ENCODE measurements around the gene RHBDL2.
"Not testable (repeated sequence)": the region's sequence is repeated elsewhere in the genome, so short reads cannot be mapped to it uniquely, and the experiment has no call there.

RHBDL2 gene

DNA sequence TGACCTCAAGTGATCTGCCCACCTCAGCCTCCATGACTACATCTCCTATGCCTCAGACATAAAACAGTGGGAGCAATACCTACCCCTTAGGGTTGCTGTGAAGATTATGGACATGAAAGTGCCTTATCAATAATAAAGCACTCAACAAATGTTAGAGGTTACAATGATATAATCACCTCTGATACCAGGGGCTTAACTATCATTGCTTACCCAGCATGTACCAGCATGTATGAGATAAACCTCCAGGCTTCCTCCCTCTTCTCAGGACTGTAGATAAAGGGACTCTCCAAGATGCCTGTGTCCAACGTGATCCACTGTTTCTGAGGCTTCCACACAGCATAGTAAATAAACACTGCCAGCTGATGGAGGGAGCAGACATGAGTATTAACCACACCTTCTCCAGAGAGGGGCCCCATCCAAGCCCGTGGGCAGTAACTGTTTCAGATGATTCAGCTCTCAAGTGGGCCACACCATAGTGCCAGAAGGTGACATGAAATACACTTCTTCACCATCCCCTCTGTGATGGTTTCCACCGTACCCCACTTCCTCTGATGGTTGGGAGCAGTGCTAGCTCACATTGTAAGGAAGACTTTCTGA is 26.2 kb downstream of the RHBDL2 start:
- H3K36me3 Mint-ChIP-seq (ENCODE audit: low read depth), result no peaks in the 10 kb centered on the region
- peaks cover 12% of the 10 kb centered on the region for H3K4me1 Mint-ChIP-seq (ENCODE audit: low read depth)
- no peak overlapping the region for H3K4me3 Mint-ChIP-seq
- H3K27ac Mint-ChIP-seq, result no peak overlapping the region
- H3K9me3 Mint-ChIP-seq, result no peaks in the 10 kb centered on the region
- H3K27me3 Mint-ChIP-seq, result no peaks in the 10 kb centered on the region

DNA sequence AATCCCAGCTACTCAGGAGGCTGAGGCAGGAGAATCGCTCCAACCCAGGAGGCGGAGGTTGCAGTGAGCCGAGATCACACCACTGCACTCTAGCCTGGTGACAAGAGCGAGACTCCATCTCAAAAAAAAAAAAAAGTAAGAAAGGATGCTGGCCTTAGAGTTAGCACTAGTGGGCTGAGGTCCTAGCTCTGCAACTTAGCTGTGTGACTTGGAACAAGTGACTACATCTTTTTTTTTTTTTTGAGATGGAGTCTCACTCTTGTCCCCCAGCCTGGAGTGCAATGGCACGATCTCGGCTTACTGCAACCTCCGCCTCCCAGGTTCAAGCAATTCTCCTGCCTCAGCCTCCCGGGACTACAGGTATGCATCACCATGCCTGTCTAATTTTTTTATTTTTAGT is 26.7 kb downstream of the RHBDL2 start:
- not testable (repeated sequence) for H3K27ac Mint-ChIP-seq; H3K9me3 Mint-ChIP-seq; H3K27me3 Mint-ChIP-seq; H3K4me3 Mint-ChIP-seq; H3K36me3 Mint-ChIP-seq (ENCODE audit: low read depth)
- H3K4me1 Mint-ChIP-seq (ENCODE audit: low read depth), result peaks cover 12% of the 10 kb centered on the region

DNA sequence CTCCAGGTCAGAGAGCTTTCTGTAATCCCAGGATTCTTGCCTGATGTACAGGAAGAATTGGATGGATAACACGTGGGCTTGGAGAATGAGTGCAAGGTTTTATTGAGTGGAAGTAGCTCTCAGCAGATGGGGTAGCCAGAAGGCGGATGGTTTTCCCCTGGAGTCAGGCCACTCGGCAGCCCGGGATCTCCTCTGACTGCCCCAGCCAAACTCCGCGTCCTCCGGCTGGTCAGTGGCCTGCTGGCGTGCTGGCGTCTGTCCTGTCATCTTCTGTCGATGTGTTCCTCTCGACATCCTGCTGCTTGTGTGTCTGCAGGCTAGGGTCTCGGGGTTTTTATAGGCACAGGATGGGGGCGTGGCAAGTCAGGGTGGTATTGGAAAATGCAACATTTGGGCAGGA is 32.8 kb downstream of the RHBDL2 start:
- H3K27me3 Mint-ChIP-seq, result no peaks in the 10 kb centered on the region
- H3K9me3 Mint-ChIP-seq, result peaks cover 5% of the 10 kb centered on the region
- H3K27ac Mint-ChIP-seq, result no peak overlapping the region
- no peaks in the 10 kb centered on the region for H3K4me1 Mint-ChIP-seq (ENCODE audit: low read depth)
- no peaks in the 10 kb centered on the region for H3K36me3 Mint-ChIP-seq (ENCODE audit: low read depth)
- H3K4me3 Mint-ChIP-seq, result no peak overlapping the region

DNA sequence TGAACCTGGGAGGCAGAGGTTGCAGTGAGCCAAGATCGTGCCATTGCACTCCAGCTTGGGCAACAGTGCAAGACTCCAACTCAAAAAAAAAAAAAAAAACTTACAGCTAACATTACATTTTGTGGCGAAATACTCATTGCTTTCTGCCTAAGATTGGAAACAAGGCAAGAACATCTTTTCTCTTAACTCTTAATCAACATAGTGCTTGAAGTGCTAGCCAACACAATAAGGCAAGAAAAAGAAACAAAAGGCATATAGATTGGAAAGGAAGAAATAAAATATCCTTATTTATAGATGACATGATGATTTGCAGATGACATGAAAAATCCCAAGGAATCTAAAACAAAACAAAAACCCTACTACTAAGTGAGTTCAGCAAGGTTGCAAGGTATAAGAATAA is 35.6 kb downstream of the RHBDL2 start:
- Mint-ChIP-seq H3K4me3 (no peak overlapping the region), H3K9me3 (peaks cover 5% of the 10 kb centered on the region), H3K27ac (no peak overlapping the region), H3K36me3 (ENCODE audit: low read depth) (no peaks in the 10 kb centered on the region), H3K4me1 (ENCODE audit: low read depth) (no peaks in the 10 kb centered on the region), H3K27me3 (no peaks in the 10 kb centered on the region)

DNA sequence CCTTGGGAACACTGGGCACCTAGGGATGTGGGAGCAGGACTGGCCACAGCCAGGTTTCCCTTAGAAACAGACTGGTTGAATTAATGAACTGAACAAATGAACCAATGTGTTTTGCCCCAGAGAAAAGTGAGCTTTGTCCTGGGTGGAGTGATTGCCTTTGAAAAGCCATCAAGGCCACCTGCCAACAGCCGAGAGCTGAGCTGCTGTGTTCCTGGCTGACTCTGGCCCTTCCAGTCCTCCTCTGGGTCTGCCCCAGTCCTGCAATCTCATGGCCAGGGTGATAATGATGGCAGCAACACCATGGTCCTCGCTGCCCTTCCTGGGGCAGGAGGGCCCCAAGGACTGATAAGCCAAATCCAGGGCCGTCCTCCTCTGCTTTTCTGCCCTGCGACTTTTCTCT is 42.1 kb downstream of the RHBDL2 start:
- no peaks in the 10 kb centered on the region for H3K9me3 Mint-ChIP-seq
- no peak overlapping the region for H3K27ac Mint-ChIP-seq
- no peaks in the 10 kb centered on the region for H3K36me3 Mint-ChIP-seq (ENCODE audit: low read depth)
- H3K4me1 Mint-ChIP-seq (ENCODE audit: low read depth), result no peaks in the 10 kb centered on the region
- no peaks in the 10 kb centered on the region for H3K27me3 Mint-ChIP-seq
- no peak overlapping the region for H3K4me3 Mint-ChIP-seq

DNA sequence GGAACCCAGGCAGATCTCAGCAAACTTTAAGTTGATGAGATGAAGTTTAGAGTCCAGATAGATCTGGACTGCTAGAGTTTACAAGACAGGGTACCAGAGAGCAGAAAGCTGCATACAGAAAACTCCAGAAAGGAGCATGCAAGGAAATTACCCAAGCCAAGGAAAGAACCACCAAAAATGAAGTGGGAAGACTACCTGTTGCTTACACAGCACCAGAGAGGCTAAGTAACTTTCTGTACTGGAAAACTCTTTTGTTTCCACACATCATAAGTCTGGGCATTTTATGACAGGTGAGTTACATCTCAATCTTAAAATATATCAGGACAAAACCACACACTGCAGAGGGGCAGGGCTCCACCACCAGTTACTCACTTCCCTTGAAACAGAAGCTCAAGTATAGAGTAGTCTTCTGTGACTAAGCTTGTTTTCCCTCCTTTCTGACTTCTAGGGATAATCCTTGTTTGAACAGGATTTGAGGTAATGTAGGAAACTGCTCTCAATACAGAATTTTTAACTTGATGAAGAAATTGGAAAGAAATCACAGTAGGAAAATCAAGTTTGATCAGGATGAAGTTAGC is 42.9 kb downstream of the RHBDL2 start:
- Mint-ChIP-seq H3K4me1 (ENCODE audit: low read depth) (no peaks in the 10 kb centered on the region), H3K9me3 (no peaks in the 10 kb centered on the region), H3K4me3 (no peak overlapping the region), H3K27ac (no peak overlapping the region), H3K36me3 (ENCODE audit: low read depth) (no peaks in the 10 kb centered on the region), H3K27me3 (no peaks in the 10 kb centered on the region)

DNA sequence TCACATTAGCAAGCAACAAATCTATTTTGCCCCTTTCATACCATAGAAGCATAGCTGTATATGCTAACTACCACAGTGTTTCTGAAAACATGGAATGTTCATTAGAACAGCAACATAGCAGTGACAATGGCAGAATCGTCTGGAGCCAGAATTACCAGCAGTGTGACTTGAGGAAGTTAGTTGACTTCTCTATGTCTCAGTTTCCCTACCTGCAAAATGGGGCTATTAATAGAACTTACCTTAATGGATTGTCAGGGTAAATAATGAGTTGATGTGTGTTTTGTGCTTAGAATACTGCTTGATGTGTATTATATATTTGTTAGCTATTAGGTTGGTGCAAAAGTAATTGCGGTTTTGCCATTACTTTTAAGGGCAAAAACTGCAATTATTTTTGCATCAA is 45.5 kb downstream of the RHBDL2 start:
- Mint-ChIP-seq H3K4me1 (ENCODE audit: low read depth) (no peaks in the 10 kb centered on the region), H3K27me3 (no peaks in the 10 kb centered on the region), H3K36me3 (ENCODE audit: low read depth) (no peaks in the 10 kb centered on the region), H3K4me3 (no peak overlapping the region), H3K27ac (no peak overlapping the region), H3K9me3 (no peaks in the 10 kb centered on the region)

DNA sequence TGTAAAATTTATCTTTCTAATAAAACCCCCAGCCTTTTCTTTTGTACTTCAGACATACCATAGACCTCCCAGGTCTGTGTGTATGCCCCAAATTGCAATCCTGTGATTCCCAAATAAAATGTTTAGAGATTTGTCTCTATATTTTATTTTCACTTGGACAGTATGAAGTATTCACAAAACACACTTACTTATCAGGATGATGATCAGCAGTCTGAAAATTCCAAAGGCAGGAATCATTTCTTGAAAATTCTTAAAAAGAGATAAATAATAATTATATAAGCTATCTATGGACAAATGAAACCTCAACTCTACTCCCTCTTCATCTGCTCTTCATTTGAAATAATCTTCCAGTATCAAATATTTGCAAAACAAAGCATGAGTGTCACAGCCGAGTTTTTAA is 48.7 kb downstream of the RHBDL2 start:
- Mint-ChIP-seq H3K4me3 (no peak overlapping the region), H3K4me1 (ENCODE audit: low read depth) (no peaks in the 10 kb centered on the region), H3K27me3 (no peaks in the 10 kb centered on the region), H3K27ac (no peak overlapping the region), H3K36me3 (ENCODE audit: low read depth) (no peaks in the 10 kb centered on the region), H3K9me3 (no peaks in the 10 kb centered on the region)

DNA sequence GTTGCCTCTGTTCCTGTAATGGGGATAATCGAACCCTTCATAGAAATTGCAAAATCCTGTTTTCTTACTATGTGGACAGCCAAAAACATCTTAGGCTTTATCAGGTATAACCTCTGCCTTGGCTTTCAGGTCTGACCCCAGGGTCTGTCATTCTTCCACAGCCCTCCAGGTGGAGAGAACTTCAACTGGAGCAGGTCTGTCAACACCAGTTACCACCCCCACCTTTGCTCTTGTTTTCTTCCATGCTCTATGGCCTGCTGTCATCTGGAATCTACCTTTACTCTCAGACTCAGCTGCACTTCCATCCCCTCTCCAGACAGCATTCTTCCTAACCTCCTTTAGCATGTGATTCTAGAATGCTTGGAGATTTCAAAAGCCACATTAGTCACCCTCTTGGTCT is 49.9 kb downstream of the RHBDL2 start:
- H3K9me3 Mint-ChIP-seq, result no peaks in the 10 kb centered on the region

DNA sequence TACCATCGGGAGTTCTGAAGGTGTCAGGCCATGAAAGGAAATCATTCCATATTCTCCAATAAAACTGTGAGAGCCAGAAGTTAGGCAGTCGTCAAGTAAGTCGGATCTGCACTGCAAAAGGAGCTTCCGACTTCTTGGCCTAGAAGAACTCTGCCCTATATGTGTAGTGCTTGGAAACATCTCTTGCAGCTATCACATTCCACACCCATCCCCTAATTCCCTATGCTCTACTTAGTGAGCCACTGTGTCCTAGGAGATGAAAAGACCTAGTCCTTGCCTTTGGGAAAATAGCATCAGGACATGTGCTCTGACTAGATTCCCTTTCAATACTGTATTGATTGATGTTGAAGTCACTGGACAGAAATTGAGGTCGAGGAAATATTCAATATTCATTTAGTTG is 52.0 kb downstream of the RHBDL2 start:
- Mint-ChIP-seq H3K27me3 (no peaks in the 10 kb centered on the region), H3K4me3 (no peak overlapping the region), H3K9me3 (no peaks in the 10 kb centered on the region), H3K4me1 (ENCODE audit: low read depth) (no peaks in the 10 kb centered on the region), H3K36me3 (ENCODE audit: low read depth) (no peaks in the 10 kb centered on the region), H3K27ac (no peak overlapping the region)

More for the DNA sequence above, 49.9 kb downstream of the RHBDL2 start:
- H3K36me3 Mint-ChIP-seq (ENCODE audit: low read depth), result no peaks in the 10 kb centered on the region
- H3K27me3 Mint-ChIP-seq, result no peaks in the 10 kb centered on the region
- no peak overlapping the region for H3K4me3 Mint-ChIP-seq
- H3K4me1 Mint-ChIP-seq (ENCODE audit: low read depth), result no peaks in the 10 kb centered on the region
- H3K27ac Mint-ChIP-seq, result no peak overlapping the region

DNA sequence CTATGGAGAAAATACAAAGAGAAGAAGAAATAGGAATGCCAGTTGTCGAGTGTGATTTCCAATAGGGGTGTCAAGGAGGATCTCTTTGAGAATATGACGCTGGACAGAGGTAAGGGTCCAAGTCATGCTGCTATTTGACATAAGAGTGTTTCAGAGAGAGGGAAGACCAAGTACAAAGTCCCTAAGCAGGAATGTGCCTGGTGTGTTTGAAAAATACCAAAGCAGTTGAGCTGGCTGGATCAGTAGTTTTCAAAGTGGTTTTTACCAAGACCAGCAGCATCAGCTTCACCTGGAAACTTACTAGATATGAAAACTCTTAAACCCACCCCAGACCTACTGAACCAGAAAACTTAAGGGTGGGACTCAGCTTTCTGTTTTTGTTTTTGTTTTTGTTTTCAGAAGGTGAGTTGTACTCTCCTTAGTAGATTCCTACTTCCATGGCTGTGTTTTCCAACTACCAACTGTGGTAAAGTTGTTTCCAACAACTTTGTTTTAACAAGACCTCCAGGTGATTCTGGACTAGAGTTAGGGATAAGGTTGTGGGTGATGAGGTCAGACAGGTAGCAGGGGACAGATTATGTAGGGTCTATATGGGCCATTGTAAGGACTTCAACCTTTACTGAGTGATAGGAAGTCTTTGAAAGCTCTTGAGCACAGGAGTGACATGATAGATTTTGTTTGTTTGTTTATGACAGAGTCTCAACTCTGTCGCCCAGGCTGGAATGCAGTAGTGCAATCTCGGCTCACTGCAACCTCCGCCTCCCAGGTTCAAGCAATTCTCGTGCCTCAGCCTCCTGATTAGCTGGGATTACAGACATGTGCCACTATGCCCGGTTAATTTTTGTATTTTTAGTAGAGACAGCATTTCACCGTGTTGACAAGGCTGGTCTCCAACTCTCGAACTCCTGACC is 53.0 kb downstream of the RHBDL2 start:
- no peaks in the 10 kb centered on the region for H3K27me3 Mint-ChIP-seq
- no peaks in the 10 kb centered on the region for H3K36me3 Mint-ChIP-seq (ENCODE audit: low read depth)
- H3K4me1 Mint-ChIP-seq (ENCODE audit: low read depth), result no peaks in the 10 kb centered on the region
- no peak overlapping the region for H3K27ac Mint-ChIP-seq
- no peak overlapping the region for H3K4me3 Mint-ChIP-seq
- H3K9me3 Mint-ChIP-seq, result no peaks in the 10 kb centered on the region

DNA sequence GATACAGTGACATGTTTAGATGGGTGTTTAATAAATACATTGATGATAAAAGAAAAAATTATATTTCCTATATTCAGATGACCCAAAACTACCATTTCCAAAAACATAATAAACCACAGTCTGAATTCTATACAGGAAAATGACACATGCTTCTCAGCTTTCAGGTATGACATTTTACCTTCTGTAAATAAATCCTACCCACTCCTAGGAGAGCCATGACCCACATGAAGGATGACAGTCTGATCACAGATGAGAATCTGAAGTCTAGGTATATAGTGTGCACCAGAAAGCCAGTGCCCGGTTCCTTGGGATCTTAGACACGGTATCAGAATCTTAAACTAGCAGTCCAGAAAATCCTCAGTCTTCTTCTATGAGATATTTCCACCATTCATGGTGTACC is 56.5 kb downstream of the RHBDL2 start:
- Mint-ChIP-seq H3K9me3 (no peaks in the 10 kb centered on the region), H3K27ac (no peak overlapping the region), H3K4me3 (no peak overlapping the region), H3K27me3 (no peaks in the 10 kb centered on the region), H3K36me3 (ENCODE audit: low read depth) (no peaks in the 10 kb centered on the region), H3K4me1 (ENCODE audit: low read depth) (no peaks in the 10 kb centered on the region)

DNA sequence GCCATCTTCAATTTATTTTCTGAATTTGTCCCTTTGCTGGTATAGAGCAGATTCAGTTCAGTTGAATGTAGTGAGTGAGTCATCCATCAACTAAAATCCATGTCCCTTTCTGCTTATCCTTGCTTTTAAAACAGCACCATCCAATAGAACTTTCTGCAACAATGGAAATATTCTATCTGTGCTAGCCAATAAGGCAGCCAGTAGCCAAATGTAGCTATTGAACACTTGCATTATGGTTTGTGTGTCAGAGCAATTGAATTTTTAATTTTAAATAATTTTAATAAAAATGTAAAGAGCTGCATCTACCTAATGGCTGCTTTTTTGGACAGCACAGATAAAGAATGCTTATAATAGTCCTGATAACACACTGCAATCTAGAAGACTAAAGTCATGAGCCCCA is 60.1 kb downstream of the RHBDL2 start, which contains the start of gene GJA9:
Gene GJA9 (minus strand): TSS at position 101 of the 400 bp plus-strand sequence. CDS start 5,489 bp downstream, outside the sequence.
- no peak within 1 kb of the TSS for H3K27ac Mint-ChIP-seq

DNA sequence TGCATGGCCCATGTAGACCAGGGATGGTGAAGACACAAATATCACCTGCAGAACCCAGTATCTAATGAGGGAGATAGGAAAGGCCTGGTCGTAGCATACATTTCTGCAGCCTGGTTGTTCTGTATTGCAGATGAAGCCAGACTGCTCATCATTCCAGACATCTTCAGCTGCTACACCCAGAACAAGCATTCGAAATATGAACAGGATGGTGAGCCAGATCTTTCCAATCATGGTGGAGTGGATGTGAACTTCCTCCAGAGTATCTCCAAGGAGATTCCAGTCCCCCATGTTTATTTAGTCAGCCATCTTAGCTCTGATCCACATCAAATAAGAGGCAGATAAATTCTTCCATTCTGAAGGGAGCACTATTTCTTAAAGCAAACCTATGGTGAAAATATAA is 65.8 kb downstream of the RHBDL2 start:
- Mint-ChIP-seq H3K27me3 (no peaks in the 10 kb centered on the region), H3K4me3 (no peak overlapping the region), H3K27ac (no peak overlapping the region), H3K9me3 (no peaks in the 10 kb centered on the region), H3K36me3 (ENCODE audit: low read depth) (peaks cover 7% of the 10 kb centered on the region), H3K4me1 (ENCODE audit: low read depth) (peaks cover 23% of the 10 kb centered on the region)

More for the DNA sequence above, 60.1 kb downstream of the RHBDL2 start, which contains the start of gene GJA9:
- no peaks in the 10 kb centered on the region for H3K4me1 Mint-ChIP-seq (ENCODE audit: low read depth)
- H3K36me3 Mint-ChIP-seq (ENCODE audit: low read depth), result no peaks in the 10 kb centered on the region
- H3K9me3 Mint-ChIP-seq, result no peaks in the 10 kb centered on the region
- H3K27me3 Mint-ChIP-seq, result no peaks in the 10 kb centered on the region
- H3K4me3 Mint-ChIP-seq, result no peak within 1 kb of the TSS
